Panc1 (cell line): Measurements from ENCODE around the gene TACR1.

Source experiments
- CTCF ChIP-seq: fragments of 450-650 bp; IDR thresholded peaks from 2 replicates; pipeline ENCODE4 v1.5.1; 2017; ENCODE audit warnings: mild to moderate bottlenecking
- POLR2AphosphoS5 ChIP-seq: IDR thresholded peaks from 2 replicates; pipeline ENCODE4 v1.6.1; 2012; ENCODE audit warnings: mild to moderate bottlenecking, low read depth, low read length, moderate library complexity
- SIN3A ChIP-seq: IDR thresholded peaks from 2 replicates; pipeline ENCODE4 v1.6.1; 2012; ENCODE audit warnings: low read depth, mild to moderate bottlenecking, low read length, moderate library complexity, borderline replicate concordance; ENCODE audit not compliant: insufficient read depth
- TCF7L2 ChIP-seq: IDR thresholded peaks from 2 replicates; pipeline ENCODE4 v1.6.1; 2011; ENCODE audit warnings: mild to moderate bottlenecking, low read depth, low read length, inconsistent platforms

GRCh38 chr2:75087736-75088135 lies 111.6 kb downstream of the TACR1 start:
- TF ChIP-seq CTCF = no peak
- no peak for TF ChIP-seq TCF7L2
- TF ChIP-seq POLR2AphosphoS5 = no peak
- TF ChIP-seq SIN3A = no peak
